ENCODE data around the gene ADAMTSL1. TPM values are rescaled to one million over a fixed set of nuclear protein-coding genes. Genes with fewer than 3 reads are reported as not detected.

ADAMTSL1 gene
- total RNA-seq, 2 donors from 2014 or later, result 3.4 to 3.8 TPM

DNA sequence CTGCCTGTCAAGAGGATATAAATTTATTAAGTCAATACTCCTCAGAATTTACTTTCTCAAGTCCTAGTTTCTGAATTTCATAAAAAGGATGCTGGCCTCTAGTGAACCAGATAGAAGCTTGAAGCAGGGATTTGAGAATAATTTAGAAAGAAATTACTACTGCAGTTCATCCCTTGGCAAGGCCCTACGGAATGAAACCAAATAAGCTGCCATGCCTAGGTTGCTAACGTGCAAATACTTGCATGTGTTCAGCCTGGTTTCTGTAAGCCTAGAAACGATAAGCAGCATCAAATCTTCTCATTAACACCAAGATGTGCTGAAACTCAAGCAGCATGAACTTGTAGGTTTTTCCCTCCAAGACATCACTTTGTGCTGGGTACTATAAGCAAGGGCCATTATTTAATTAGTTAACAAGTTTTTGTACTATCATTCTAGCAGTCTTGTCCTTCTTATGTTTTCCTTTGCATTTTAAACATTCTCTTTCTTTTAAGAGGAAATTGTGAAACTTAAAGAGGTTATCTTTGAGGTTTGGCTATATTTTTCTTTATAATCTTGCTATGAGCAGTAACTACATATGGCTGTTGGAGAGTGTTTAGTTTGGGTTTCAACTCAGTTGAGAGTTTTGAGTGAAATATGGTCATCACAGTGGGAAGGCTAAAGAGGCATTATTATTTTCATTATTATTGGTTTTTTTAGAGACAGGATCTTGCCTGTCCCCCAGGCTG, 71.8 kb downstream of the ADAMTSL1 start:
- Histone ChIP-seq H3K4me3 (no peak overlapping the region), H3K27me3 (no peaks in the 10 kb centered on the region), H3K27ac (no peak overlapping the region), H3K36me3 (no peaks in the 10 kb centered on the region), H3K9me3 (no peaks in the 10 kb centered on the region), H3K4me1 (no peaks in the 10 kb centered on the region)
- DNase-seq (ENCODE audit: low spot score), result no peak
- no peak for TF ChIP-seq CTCF (IDR thresholded peaks at IDR 0.05)

DNA sequence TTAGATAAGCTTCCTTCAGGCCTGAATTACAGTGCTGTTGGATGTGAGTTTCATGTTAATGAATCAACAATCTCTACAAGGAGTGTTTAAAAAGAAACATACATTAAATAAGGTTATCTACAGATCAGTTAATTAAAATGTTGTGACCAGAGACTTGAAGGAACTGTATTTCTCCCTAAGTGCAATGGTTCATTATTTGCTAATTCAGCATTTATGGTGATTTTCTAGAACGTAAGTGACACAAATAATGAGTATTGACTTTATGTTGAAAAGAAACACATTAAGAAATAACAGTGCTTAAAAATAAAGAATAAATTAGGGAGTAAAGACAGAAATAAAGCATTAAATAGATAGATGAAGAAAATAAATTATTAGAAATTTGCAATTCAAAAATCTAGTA, 74.5 kb downstream of the ADAMTSL1 start:
- no peak for DNase-seq (ENCODE audit: low spot score)
- Histone ChIP-seq H3K9me3 (no peaks in the 10 kb centered on the region), H3K27ac (no peak overlapping the region), H3K27me3 (no peaks in the 10 kb centered on the region), H3K4me3 (no peak overlapping the region), H3K36me3 (no peaks in the 10 kb centered on the region), H3K4me1 (no peaks in the 10 kb centered on the region)
- no peak for TF ChIP-seq CTCF (IDR thresholded peaks at IDR 0.05)

DNA sequence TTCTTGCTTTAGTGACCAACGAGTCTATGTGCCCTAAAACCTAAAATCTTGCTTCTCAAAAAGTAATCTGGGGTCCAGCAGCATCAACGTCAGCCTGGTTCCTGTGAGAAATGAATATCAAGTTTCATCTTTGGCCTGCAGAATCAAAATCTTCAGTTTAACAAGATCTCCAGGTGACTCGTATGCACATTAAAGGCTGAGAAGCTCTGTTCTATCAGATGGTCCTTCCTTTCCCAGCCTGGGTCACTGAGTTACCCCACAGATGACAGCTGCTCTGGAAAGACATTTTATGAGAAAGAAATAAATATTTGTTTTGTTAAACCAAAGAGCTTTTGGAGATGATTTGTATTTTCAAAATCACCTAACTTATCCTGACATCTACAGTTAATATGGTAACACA, 75.8 kb downstream of the ADAMTSL1 start:
- H3K9me3 ChIP-seq, result no peaks in the 10 kb centered on the region
- H3K36me3 ChIP-seq, result no peaks in the 10 kb centered on the region
- DNase-seq (ENCODE audit: low spot score), result no peak
- no peaks in the 10 kb centered on the region for H3K27me3 ChIP-seq
- H3K4me3 ChIP-seq, result no peak overlapping the region
- no peak for TF ChIP-seq CTCF (IDR thresholded peaks at IDR 0.05)
- H3K27ac ChIP-seq, result no peak overlapping the region
- H3K4me1 ChIP-seq, result no peaks in the 10 kb centered on the region

DNA sequence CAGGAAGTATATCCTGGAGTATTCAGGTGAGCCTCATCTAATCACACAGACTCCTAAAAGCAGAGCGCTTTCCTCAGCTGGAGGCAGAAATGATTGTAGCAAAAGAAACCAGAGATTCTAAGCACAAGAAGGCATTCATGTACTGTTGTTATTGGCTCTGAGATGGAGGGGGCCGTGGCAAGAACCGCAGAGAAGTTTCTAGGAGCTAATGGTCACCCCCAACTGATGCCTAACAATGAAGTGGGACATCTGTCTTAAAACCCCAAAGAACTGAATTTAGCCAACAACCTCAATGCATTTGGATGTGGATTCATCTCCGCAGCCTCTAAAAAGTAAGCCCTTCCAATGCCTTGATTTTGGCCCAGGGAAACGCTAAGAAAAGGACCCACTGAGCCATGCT, 76.3 kb downstream of the ADAMTSL1 start:
- DNase-seq (ENCODE audit: low spot score), result no peak
- H3K4me1 ChIP-seq, result no peaks in the 10 kb centered on the region
- H3K27me3 ChIP-seq, result no peaks in the 10 kb centered on the region
- H3K4me3 ChIP-seq, result no peak overlapping the region
- no peaks in the 10 kb centered on the region for H3K9me3 ChIP-seq
- no peak overlapping the region for H3K27ac ChIP-seq
- H3K36me3 ChIP-seq, result no peaks in the 10 kb centered on the region
- TF ChIP-seq CTCF (IDR thresholded peaks at IDR 0.05), result no peak

DNA sequence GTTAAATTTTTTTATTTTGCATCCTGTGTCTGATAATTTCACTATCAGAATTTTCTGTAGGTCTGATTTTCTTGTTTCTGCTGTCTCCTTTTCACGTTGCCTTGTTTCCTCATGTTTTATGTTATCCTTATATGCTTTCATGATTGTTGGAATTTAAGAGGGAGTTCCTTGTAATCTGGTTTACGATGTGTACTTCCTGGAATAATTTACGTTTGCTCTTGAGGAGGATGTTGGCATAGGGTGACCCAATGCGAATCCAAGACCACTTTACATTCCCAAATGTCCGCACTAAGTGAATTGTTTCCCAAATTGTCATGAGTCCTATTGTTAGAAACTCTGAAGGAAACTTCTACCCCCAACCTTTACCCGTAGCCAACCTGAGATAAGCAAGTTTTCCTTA, 80.3 kb downstream of the ADAMTSL1 start:
- H3K4me1 ChIP-seq, result no peaks in the 10 kb centered on the region
- H3K27ac ChIP-seq, result no peak overlapping the region
- no peaks in the 10 kb centered on the region for H3K27me3 ChIP-seq
- no peak for TF ChIP-seq CTCF (IDR thresholded peaks at IDR 0.05)
- DNase-seq (ENCODE audit: low spot score), result no peak
- H3K4me3 ChIP-seq, result no peak overlapping the region
- peaks cover 0 to 4% of the 10 kb centered on the region in 2 donors for H3K9me3 ChIP-seq
- no peaks in the 10 kb centered on the region for H3K36me3 ChIP-seq

Measured in right atrium auricular region (tissue), 2 donors.